Measurements from ENCODE around the gene ALKBH5.

The ALKBH5 gene

DNA sequence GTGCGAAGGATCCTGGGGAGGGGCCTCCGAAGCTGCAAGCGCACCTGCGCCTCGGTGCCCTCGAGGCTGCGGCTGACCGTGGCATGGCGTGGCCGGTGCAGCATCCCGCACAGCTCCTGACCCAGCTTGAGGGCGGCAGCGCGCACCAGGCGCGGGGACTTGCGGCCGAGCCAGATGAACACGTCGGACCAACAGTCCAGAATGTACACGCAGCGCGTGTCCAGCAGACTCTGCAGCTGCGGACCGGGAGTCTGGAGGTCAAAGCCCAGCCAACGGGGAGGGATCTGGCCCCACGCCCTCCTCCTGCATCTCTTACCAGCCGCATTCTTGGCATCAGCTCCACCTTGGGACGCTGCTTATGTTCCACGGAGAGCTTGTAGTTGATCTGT, 64.0 kb downstream of the ALKBH5 start:
- Mint-ChIP-seq H3K4me3 (no peak overlapping the region), H3K36me3 (ENCODE audit: low read depth) (peaks cover 30% of the 10 kb centered on the region), H3K27ac (no peak overlapping the region), H3K9me3 (no peaks in the 10 kb centered on the region), H3K27me3 (ENCODE audit: low read depth) (no peaks in the 10 kb centered on the region), H3K4me1 (ENCODE audit: low read depth) (peaks cover 3% of the 10 kb centered on the region)

DNA sequence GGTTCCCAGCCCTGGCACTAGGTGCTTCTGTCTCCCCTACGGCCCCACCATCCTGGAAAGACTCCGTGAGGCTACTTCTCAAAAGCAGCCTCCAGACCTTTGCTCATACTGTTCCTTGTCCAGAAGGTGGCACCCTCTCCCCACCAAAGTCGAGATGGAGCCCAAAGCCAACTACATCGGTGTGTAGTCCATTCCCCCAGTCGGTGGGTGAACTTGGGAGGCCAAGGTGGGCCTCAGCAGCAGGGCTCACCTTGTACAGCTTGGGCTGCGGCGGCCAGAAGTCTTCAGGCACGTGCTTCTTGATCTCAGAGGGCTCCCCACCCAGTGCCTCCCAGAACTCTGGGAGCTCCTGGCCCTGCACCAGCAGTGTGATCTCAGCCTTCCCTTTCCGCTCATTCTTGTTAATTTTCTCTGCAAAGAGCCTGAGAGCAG, 64.7 kb downstream of the ALKBH5 start:
- H3K9me3 Mint-ChIP-seq, result no peaks in the 10 kb centered on the region
- no peak overlapping the region for H3K4me3 Mint-ChIP-seq
- H3K36me3 Mint-ChIP-seq (ENCODE audit: low read depth), result peaks cover 31% of the 10 kb centered on the region
- peaks cover 3% of the 10 kb centered on the region for H3K4me1 Mint-ChIP-seq (ENCODE audit: low read depth)
- H3K27me3 Mint-ChIP-seq (ENCODE audit: low read depth), result no peaks in the 10 kb centered on the region
- H3K27ac Mint-ChIP-seq, result no peak overlapping the region

DNA sequence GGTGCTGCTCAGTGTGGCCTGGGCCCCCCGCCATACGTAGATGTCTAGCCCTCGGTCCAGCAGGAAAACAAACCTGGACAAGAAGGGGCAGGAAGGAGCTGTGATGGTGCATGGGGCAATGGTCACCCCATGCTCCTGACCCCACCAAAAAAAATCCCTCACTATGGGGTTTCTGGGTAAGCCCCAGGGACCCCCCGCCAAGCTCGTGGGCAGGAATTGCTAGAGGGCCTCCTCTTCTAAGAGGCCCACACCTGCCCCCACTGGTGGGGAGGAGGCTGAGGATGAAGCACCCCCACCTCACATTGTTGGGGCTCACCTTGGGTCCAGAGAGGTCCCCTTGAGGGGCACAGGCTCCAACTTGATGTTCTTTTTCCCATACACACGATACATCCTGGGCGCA, 65.2 kb downstream of the ALKBH5 start:
- no peaks in the 10 kb centered on the region for H3K9me3 Mint-ChIP-seq
- H3K27ac Mint-ChIP-seq, result no peak overlapping the region
- H3K27me3 Mint-ChIP-seq (ENCODE audit: low read depth), result no peaks in the 10 kb centered on the region
- H3K4me1 Mint-ChIP-seq (ENCODE audit: low read depth), result peaks cover 3% of the 10 kb centered on the region
- no peak overlapping the region for H3K4me3 Mint-ChIP-seq
- peaks cover 34% of the 10 kb centered on the region for H3K36me3 Mint-ChIP-seq (ENCODE audit: low read depth)

DNA sequence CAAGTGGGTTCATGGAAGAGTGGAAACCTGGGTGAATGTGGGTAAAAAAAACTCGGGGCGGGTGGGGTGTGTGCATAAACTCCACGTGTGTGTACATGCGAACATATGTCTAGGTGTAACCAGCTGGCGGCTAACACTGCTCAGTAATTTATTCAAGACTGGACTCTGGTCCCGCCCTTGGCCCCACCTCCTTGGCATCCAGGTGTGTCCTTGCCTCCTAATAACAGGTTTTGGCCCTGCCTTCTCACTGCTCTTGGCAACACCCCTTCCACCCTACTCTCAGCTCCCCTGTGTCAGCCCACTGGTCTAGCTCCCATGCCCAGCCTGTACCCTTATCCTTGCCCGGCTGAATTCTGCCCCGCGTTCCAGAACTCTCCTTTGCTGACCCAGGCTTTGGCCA, 66.6 kb downstream of the ALKBH5 start:
- H3K27me3 Mint-ChIP-seq (ENCODE audit: low read depth), result no peaks in the 10 kb centered on the region
- H3K4me1 Mint-ChIP-seq (ENCODE audit: low read depth), result peaks cover 3% of the 10 kb centered on the region
- H3K4me3 Mint-ChIP-seq, result no peak overlapping the region
- no peak overlapping the region for H3K27ac Mint-ChIP-seq
- no peaks in the 10 kb centered on the region for H3K9me3 Mint-ChIP-seq
- H3K36me3 Mint-ChIP-seq (ENCODE audit: low read depth), result peaks cover 38% of the 10 kb centered on the region

DNA sequence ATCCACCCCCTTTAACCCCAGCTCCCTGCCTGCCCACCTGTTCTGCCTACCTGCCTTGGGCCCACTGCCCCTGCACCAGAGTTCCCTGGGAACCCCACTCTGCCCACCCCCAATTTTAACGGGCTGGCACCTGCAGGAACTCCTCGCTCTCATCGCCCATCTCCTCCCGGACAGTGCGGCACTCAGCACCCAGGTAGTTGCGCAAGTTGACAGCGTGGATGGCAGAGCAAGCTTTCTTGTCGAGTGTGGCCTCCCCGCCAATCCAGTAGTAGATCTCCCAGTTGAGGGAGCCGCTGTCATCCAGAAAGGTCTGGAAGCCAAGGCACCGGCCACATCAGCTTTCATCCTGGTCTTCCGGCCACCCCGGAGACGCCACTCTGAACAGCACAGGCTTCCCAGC, 67.1 kb downstream of the ALKBH5 start:
- Mint-ChIP-seq H3K27me3 (ENCODE audit: low read depth) (no peaks in the 10 kb centered on the region), H3K9me3 (no peaks in the 10 kb centered on the region), H3K27ac (no peak overlapping the region), H3K36me3 (ENCODE audit: low read depth) (peaks cover 38% of the 10 kb centered on the region), H3K4me3 (no peak overlapping the region), H3K4me1 (ENCODE audit: low read depth) (peaks cover 4% of the 10 kb centered on the region)

DNA sequence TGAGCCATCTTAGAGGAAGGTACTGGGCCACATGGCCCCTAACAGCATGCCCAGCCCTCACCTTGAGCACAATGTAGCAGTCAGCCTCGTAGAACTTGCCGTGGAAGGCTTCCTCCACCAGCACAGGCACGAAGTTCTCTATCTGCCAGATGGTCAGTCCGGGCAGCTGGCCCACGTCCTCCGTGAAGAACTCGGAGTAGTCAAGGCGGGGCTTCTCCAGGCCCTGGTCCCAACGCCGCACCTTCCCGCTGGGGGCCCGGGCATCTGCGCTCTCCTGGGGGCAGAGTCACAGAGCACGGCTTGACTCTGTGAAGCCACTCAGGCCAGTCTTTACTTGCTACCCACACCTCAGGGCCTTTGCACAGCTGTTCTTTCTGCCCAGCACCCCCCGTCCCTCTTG, 67.6 kb downstream of the ALKBH5 start:
- H3K27ac Mint-ChIP-seq, result no peak overlapping the region
- H3K4me3 Mint-ChIP-seq, result no peak overlapping the region
- peaks cover 6% of the 10 kb centered on the region for H3K4me1 Mint-ChIP-seq (ENCODE audit: low read depth)
- H3K9me3 Mint-ChIP-seq, result no peaks in the 10 kb centered on the region
- peaks cover 40% of the 10 kb centered on the region for H3K36me3 Mint-ChIP-seq (ENCODE audit: low read depth)
- H3K27me3 Mint-ChIP-seq (ENCODE audit: low read depth), result no peaks in the 10 kb centered on the region

- Mint-ChIP-seq H3K4me3 (no peak overlapping the region), H3K36me3 (ENCODE audit: low read depth) (peaks cover 38% of the 10 kb centered on the region), H3K27ac (no peak overlapping the region), H3K4me1 (ENCODE audit: low read depth) (peaks cover 9% of the 10 kb centered on the region), H3K27me3 (ENCODE audit: low read depth) (no peaks in the 10 kb centered on the region), H3K9me3 (no peaks in the 10 kb centered on the region)
Observed at GRCh38 chr17:18252160-18252559, 68.5 kb downstream of the ALKBH5 start.

GRCh38 chr17:18253187-18253884, 69.7 kb downstream of the ALKBH5 start:
- Mint-ChIP-seq H3K4me3 (no peak overlapping the region), H3K9me3 (no peaks in the 10 kb centered on the region), H3K36me3 (ENCODE audit: low read depth) (peaks cover 37% of the 10 kb centered on the region), H3K4me1 (ENCODE audit: low read depth) (peaks cover 13% of the 10 kb centered on the region), H3K27me3 (ENCODE audit: low read depth) (no peaks in the 10 kb centered on the region), H3K27ac (no peak overlapping the region)

- Mint-ChIP-seq H3K27ac (no peak overlapping the region), H3K4me3 (no peak overlapping the region), H3K4me1 (ENCODE audit: low read depth) (peaks cover 16% of the 10 kb centered on the region), H3K27me3 (ENCODE audit: low read depth) (no peaks in the 10 kb centered on the region), H3K36me3 (ENCODE audit: low read depth) (peaks cover 35% of the 10 kb centered on the region), H3K9me3 (no peaks in the 10 kb centered on the region)
Observed at GRCh38 chr17:18253947-18254821, 70.6 kb downstream of the ALKBH5 start.

DNA sequence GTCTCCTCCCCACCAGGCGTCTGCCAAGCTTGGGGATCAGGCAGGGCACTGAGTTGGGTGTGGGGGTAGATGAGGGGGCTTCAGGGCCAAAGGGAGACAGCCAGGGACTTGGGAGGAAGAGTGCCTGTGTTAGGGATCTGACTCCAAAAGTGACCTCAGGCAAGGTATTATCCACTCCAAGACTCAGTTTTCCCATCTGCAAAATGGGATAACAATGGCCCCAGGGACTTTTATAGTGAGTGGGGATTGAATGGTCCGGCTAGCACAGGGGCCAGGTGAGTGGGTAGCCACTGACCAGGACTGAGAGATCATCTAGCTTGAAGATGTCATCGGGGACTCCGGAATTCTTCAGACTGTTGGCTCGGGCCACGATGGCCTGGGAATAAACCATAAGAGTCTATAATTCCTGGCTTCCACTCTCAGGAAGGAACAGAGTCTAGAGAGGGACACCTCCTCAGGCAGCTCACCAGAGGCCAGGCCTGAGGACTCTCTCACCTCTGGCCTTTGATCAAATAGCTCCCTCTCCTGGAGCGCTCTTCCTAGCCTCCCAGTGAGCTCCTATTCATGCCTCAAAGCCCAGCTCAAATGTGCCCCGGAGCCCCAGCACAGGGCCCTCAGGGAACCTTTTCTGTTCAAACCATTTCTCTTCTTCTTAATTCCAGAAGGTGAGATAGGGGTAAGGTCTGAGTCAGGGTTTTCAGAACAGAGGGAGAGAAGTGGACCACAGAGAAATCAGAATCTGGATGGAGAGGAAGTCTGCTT, 71.4 kb downstream of the ALKBH5 start:
- Mint-ChIP-seq H3K4me3 (no peak overlapping the region), H3K36me3 (ENCODE audit: low read depth) (peaks cover 34% of the 10 kb centered on the region), H3K27me3 (ENCODE audit: low read depth) (no peaks in the 10 kb centered on the region), H3K4me1 (ENCODE audit: low read depth) (peaks cover 22% of the 10 kb centered on the region), H3K9me3 (no peaks in the 10 kb centered on the region), H3K27ac (no peak overlapping the region)

DNA sequence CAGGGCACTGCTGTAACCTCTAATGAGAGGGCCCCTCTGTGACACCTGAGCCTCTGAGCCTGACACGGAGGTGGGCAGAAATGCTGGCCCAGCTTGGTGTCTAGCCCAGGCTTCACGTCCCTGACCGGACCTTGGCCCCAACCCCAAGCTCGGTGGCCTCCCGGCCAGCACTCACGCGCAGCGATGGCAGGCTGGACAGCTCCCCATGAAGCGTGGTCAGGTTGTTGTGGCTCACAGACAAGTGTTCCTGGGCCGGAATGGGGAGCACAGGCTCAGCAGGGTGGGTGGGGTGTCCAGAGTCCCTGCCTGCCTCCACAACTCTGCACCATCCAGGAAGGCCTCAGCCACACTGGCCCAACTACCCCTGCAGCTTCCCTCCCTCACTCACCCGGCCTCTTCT, 72.7 kb downstream of the ALKBH5 start:
- Mint-ChIP-seq H3K36me3 (ENCODE audit: low read depth) (peaks cover 25% of the 10 kb centered on the region), H3K27ac (no peak overlapping the region), H3K9me3 (no peaks in the 10 kb centered on the region), H3K4me1 (ENCODE audit: low read depth) (peaks cover 24% of the 10 kb centered on the region), H3K27me3 (ENCODE audit: low read depth) (no peaks in the 10 kb centered on the region), H3K4me3 (no peak overlapping the region)

DNA sequence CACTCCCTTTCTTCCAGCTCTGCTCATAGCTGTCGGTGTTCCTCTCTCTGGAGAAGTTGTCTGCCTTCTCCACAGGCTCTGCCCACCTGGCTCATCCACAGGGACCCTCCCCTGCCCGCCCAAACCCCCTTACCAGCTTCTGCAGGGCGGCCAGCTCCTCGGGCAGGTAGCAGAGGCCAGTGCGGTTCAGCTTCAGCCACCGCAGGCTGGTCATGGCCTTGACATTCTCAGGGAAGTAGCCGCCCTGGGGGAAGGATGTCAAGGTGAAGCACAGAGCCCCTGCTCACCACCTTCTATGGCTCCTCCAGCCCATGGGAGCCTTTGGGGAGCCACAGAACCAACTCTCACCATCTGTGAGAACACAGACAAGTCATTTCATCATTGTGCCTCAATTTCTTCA, 73.1 kb downstream of the ALKBH5 start:
- peaks cover 23% of the 10 kb centered on the region for H3K36me3 Mint-ChIP-seq (ENCODE audit: low read depth)
- H3K27ac Mint-ChIP-seq, result peak overlapping the region; percentile 41
- H3K27me3 Mint-ChIP-seq (ENCODE audit: low read depth), result no peaks in the 10 kb centered on the region
- peak overlapping the region; percentile 99 for H3K4me3 Mint-ChIP-seq
- H3K4me1 Mint-ChIP-seq (ENCODE audit: low read depth), result peaks cover 27% of the 10 kb centered on the region
- H3K9me3 Mint-ChIP-seq, result no peaks in the 10 kb centered on the region

DNA sequence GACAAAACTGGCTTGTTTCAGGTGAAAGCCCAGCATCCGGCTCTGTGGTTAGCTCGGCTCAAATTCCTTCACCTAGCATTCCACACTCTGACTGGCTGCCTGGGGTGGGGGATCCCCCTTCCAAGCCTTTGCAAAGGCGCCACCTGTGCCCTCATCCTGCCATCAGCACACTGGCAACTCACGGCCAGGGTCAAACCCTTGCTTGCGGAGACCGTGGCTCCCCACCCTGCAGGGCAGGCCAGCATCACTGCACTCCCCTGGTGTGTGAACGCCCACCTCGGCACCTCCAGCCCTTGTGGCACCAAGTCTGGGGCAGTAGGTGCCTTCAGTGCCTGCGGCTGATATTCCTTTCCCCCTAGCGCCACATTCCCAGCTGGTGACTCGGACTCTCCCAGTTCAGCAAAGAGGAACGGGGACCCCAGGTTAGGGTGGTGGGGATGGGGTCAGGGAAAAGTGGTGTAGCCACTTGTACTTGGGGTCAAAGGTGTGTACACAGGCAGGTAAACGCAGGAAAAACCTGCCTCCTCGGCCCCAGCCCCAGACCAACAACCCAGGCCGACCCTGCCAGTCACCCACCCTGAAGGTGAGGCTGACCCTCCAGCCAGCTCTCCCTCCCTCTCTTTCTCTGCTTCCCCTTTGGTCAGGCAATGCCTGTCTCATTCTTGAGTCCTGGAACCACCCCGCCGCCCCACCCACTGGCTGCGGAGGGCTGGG, 73.8 kb downstream of the ALKBH5 start:
- Mint-ChIP-seq H3K4me3 (peak overlapping the region; percentile 99), H3K36me3 (ENCODE audit: low read depth) (peaks cover 23% of the 10 kb centered on the region), H3K9me3 (no peaks in the 10 kb centered on the region), H3K27ac (peak overlapping the region; percentile 89), H3K27me3 (ENCODE audit: low read depth) (no peaks in the 10 kb centered on the region), H3K4me1 (ENCODE audit: low read depth) (peaks cover 30% of the 10 kb centered on the region)

DNA sequence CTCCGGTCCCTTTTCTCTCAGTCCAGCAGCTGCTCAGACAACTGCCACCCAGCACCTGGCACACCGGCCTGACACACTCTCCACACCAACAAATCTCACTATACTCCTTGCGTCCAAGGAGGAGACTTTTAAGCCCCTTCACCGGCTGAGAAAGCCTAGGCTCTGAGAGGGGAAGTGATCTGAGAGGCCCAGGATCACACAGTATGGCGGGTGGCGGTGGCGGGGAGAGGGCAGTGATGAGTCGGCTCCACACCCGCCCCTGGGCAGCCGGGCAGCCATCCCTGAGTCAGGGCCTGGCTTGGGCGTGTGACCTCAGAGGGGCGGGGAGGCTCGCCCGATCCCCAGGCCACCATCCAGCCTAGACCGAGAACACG, 74.3 kb downstream of the ALKBH5 start:
- peaks cover 30% of the 10 kb centered on the region for H3K4me1 Mint-ChIP-seq (ENCODE audit: low read depth)
- H3K36me3 Mint-ChIP-seq (ENCODE audit: low read depth), result peaks cover 21% of the 10 kb centered on the region
- peak overlapping the region; percentile 99 for H3K4me3 Mint-ChIP-seq
- no peaks in the 10 kb centered on the region for H3K9me3 Mint-ChIP-seq
- H3K27me3 Mint-ChIP-seq (ENCODE audit: low read depth), result no peaks in the 10 kb centered on the region
- peak overlapping the region; percentile 89 for H3K27ac Mint-ChIP-seq

All from T-helper 1 cell treated with Interleukin-12 subunit alpha and Interleukin-12 subunit beta and Interleukin-4 antibody, amounts not matched to agents 30 μg/mL and 1 μg/mL, for 36 hours (primary cell).